ENCODE measurements around the gene MYO1B.

MYO1B gene

DNA sequence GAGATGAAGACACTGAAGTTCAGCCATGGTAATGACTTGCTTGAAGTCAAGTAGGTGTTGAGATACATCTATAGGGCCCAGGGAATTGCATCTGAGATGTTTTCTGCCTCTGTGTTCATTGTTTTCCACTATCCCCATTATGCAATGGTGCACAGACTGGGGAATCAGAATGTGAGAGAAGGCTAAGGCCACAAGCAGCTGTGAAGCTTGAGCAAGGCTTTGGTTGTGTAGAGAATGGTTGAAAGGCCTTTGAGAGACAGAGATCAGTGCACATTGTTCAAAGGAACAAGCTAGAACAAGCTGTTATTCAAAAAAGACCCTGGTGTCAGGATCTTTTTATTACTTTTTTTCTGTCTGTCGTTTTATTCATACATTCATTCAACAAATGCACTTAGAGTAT is 82.3 kb downstream of the MYO1B start:
- DNase-seq = no peak

DNA sequence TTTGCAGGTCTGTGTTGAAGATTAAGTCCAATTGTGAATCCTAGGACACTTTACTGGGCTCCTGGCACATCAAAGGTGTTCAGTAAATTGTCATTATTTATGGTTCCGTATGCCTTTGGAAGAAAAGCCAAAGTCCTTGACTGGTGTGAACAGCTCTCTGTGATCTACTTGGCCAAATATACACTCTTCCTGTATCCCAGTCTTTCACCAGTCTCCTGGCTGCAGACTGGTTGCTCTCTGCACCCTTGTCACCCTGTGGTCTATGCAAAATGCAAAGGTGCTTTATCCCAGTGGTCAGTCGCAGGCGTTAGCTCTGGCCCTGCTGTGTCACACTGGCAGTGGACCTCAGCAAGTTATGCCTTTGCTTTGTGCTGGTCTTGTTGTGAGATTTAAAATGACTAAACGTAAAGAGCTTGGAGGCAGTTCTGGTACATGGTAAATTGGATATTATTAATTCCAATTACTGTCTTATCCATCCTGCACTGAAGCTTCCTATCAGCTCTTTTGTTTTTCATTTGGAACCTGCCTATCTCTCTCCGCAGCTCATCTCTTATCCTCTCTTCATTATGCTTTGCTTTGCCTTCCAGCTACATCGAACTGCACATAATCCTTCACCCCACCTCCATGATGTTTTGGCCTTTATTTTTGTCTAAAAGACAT is 83.1 kb downstream of the MYO1B start:
- no peak for DNase-seq

DNA sequence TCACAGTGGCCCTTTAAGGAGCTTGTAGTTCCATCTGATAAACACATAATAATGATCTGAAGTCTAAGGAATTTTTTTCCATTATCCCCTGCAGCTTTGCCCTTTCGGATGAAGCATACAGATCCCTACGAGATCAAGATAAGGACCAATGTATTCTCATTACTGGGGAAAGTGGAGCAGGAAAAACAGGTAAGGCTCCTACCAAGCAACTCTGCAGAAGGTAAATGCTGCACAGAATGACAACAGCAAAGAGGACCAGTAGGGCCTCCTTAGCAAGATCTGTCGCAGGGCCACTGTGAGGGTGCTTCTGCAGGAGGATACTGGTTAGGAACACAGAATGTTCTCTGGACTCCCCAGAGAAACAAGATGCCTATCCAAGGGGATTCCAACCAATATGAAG is 84.6 kb downstream of the MYO1B start:
- DNase-seq = no peak

DNA sequence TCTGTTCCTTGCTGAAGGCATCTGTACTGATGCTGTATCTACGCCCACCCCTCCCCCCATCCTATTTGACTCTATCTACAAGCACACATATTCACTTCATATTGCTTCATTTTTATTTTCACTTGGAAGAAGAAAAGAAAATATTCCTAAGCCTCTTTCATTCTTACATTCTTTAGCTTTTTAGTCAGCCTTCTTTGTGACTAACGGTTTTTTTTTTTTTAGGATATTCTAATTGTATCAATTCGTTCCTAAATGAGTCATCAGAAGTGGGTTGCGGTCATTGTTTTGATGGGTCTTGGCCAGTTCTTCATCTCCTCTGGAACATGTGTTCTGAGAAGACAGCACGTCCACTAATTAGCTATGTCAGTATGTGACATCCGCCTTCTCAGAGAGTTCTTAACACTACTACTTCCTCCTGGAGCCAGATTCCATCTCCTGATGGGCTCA is 88.7 kb downstream of the MYO1B start:
- DNase-seq = no peak

DNA sequence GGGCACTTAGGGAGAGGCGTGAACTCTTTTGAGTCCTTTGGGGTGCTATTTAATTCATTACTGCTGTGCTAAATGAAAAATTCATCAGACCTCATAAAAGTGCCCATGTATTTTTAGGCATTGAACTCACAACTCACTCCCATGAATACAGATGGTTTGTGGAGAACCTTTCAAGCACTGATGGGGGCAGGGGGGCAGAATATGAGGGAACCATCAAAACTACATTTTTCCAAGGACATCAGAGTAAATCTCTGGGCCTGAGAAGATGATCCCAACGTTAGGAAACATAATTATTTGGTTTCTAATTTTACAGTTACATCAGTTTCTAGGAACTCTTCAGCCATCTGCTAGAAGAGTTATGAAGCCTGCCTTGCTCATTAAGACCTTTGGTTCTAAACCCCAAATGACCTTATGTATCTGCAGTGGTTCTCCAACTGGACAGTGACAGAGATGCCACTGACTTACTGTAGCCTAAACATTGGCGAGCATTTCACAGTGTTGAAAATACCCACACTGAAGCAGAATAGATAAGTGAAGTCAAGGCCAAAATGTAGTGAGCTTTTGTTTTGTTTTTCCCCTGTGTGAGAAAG is 90.8 kb downstream of the MYO1B start:
- DNase-seq = no peak

DNA sequence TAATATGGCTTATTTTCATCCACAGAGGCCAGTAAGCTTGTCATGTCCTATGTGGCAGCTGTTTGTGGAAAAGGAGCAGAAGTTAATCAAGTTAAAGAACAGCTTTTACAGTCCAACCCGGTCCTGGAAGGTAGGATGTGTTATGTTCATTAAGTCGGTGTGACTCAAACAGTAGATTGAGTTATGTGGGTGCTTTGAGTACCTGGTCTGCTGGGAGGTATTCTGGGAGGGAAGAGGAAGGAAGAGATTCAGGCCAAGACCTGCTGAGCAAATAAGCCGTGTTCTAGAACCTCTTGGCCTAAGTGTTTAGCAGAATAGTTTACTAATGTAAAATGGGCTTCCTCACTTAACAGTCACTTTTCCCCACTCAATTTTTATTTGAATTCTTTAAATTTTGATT is 96.2 kb downstream of the MYO1B start:
- DNase-seq = no peak

DNA sequence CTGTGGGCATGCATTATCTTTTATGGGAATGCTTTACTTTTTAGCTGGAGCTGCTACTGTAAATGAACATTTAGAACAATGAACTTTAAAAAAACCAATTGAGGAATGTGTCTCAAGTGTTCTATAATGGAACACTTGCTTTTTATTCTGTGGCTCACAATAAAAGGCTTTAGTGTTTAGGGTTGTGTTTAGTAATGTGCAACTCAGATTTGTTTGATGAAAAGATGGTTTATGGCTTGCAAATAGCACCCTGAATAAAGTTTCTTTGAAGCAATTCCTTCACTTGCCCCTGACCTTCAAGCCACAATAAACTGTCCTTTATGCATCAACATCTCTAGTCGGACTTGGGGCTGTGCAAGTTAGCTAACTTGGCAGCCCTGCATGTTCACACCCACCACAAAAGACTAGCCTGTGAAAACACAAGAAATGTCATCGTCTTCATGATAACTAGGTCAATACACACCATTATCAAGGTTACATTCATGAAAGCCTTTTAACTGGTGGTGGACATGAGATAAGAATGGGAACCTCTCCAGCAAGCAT is 98.7 kb downstream of the MYO1B start:
- no peak for DNase-seq

DNA sequence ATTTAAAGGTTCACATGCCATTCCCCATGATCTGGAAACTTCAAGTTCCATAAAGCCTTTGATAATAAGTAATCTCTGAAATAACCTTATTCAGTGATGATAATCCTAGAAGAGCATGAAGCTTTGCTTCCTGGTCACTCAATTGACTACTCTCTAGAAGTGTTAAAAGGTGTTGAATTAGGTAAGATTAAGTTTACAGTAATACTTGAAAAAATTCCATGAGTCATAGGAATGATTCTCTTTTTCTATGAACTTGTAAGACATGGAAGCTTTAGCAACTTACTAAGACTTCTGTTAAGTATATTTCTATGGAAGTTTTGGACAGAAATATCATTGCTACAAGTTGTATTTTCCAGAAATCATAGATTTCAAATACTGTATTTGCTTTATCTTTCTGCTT is 100.6 kb downstream of the MYO1B start:
- DNase-seq = no peak

DNA sequence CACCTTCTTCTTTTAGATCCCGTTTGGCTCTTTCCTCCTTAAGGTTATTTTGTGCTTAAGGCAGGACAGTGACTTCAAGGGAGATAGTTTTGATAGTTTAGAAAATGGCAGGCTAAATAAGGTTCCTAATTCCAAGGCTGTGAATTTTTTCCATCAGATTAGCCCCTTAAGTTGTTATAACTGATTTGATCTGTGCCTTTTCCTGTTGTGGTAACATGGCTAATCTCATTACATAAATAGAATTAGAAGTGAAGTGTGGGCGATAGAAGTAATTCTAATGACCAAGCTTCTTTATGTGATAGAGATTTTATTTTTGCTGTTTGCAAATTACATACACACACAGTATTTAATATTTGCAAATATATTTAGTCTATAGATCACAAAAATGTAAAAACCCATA is 102.0 kb downstream of the MYO1B start:
- no peak for DNase-seq

DNA sequence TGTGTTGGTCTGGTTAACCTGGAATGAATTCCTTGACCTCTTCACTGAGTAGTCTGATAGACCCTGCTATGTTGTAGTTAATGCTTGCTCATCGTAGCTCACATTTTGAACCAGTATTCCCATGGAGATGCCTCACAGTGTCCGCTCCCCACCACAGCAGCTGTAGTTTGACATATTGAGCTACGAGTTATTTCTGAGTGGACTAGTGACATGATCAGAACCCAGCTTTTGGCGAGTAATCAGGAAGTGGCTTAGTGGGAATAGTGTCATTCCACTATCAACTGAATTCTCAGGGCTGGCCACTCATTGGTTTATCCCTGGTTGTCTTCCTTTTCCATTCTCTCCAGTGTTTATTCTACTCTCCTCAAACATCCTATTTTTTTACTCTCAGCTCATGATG is 102.7 kb downstream of the MYO1B start:
- no peak for DNase-seq

DNA sequence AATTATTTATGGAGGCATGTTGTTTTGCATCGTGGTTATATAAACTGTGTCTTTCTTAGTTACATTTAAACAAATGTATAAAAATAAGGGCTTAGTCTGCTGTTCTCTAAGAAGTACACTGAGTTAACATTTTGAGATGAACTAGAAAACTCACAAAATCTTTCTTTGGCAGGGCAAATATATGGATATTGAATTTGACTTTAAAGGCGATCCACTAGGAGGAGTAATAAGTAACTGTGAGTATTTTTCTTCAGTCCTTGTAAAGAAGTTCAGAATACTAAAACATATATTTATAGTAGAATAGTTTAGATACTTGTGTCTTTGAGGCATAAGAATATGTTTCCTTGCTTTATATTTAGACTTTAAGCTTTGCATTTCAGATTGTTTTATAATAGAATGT is 104.8 kb downstream of the MYO1B start:
- no peak for DNase-seq

DNA sequence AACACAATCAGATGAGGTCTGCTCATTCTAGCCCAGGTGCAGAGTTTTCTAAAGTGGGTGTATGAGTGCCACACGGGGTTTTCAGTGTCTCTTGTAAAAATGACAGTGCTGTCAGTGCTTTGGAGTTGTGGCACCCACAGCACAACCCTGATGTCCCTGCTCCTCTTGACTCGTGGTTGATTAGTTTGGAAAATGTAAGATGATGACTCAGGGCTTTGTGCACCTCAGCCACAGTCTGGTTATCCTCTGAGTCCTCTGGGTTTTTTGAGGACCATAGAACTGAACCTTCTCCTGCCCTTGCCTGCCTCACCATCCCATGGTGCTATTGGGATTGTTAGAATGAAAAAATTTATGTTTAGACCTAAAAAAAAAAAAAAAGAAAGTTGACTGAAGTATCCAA is 105.6 kb downstream of the MYO1B start:
- DNase-seq = no peak

DNA sequence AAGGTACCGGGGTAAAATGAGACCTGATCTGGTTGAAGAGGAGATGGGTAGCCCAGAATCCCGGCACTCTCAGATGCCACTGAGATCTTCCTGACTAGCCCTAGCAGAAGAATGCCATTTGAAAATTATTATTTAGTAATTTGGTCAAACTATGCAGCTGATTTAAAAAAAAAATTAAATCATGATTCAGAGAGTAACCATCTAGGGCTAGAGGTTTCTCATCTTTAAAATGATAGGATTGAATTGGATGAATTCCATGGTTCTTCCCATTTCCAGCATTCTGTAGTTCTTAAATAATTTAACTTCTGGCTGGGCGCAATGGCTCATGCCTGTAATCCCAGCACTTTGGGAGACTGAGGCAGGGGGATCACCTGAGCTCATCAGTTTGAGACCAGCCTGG is 106.1 kb downstream of the MYO1B start:
- no peak for DNase-seq

DNA sequence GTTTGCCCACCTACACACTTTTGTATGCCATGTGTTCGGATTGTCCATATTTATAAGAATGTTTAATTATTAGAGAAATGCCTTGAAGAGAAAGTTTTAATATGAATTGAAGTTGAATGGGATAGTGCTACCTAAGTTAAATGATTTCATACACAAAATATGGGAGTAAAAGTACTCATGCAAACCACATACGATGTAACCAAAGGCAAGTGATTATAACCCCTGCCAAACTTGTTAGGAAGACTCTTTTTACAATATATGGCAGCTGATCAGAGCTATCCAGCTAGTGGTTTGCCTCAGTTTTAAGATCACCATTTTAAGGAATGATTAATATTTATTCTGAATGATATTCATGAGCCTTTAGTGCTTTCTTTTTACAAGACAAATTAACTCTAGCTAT is 106.7 kb downstream of the MYO1B start:
- no peak for DNase-seq

DNA sequence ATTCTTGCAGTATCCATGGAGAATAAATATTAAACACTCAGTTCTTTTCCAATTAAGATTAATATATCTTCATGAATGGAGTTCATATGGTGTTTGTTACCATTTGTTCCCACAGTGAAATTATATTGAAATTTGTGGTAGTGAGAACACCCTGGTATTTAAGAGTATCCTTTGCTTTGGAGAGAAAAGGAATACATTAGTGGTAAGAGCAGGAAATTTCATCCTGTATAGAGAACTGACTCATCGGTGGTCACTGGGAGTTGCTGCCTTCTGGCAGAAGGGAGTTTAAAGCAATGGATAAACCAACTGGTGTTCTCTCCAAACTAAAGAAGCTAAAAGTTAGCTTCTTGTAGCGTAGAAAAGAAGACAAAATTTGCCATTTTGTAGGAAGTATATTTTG is 107.3 kb downstream of the MYO1B start:
- DNase-seq = no peak

DNA sequence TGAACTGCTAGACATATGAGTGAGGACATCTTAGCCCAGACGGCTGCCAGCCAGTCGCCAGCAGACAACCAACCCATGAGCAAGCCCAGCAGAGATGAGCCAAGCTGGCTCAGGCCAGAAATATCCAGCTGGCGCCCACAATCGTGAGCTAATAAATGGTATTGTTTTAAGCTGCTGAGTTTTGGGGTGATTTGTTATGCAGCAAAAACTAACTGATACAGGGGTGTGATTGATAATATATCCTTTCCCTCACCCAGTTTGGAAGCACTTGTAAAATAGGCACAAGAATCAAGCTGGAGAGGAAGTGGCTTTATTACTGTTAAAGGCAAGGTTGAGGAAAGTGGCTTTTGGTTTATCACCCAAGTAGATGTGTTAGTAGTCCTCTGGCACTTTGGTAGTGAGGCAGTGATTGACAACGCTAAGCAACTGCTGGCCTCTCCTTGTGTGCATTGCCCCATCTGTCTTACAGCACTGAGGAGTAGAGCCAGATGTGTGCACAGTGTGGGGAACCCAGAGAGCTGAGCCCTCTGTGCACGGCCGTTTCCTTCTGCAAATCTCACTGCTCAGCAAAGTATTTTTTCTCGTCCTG is 110.1 kb downstream of the MYO1B start:
- no peak for DNase-seq

DNA sequence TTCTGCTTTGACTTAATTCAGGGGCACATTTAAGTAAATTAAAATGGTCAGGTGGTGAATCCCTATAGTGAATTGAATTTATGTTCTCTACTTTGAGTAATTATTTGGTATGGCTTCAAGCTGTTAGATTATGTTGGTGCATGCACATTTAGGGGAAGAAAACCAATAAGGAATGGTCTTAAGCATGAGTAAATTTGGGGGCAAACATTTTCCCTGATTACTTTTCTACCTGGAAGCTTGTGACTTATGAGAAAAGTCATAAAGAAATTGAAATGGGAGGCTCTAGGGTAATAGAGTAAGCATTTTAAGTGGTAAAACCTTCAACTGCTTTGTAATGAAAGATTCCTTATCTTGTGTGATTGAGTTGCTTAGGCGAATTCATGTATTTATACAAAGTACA is 112.5 kb downstream of the MYO1B start:
- no peak for DNase-seq

DNA sequence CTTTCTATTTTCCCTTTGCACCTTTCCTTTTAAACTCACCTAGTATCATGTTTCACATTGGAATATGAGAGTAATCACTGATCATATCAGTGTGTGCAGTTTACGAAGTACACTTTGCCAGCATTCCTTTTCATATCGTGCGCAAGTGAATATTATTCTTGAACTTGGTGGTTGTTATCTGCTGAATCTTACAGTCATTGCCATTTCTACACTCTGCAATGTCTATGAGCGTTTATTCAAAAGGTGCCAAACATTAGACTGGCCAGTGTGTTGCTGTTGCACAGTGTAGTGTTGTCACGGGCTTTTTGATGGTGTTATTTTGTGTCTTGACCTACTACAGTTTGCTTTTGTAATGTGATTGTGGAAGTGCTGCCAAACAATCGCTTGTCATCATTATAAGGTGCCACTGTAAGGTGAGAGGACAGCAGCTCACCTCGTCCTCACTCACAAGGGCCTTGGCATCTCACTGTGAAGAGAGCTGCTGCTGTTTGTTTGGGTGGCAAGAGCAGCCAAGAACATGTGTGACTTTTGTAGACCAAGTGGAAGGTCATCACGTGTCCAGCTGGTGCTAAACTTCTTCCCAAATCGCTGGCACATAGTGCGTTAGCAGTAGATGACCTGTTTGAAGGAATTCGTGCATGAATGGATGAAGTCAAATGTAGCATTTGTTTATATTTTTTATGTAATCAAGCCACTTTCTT is 113.3 kb downstream of the MYO1B start:
- peak; percentile 29 for DNase-seq

DNA sequence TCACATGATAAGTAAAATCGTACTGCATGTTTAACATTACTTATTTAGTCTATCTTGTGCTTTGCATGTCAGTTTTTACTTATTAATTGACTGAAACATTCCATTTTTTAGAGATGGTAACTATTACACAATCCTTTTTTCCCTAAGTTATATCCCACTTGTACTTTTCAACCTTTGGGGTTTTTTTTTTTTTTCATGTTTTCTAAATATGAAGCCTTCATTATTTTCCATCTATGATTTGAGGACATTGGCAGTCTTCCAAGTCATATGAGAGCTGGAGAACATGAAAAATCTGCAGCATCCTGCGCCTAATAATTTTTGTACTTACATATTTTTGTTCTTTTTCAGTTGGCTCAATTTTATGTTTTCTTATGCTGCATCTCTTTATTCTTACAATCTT is 113.9 kb downstream of the MYO1B start:
- no peak for DNase-seq

DNA sequence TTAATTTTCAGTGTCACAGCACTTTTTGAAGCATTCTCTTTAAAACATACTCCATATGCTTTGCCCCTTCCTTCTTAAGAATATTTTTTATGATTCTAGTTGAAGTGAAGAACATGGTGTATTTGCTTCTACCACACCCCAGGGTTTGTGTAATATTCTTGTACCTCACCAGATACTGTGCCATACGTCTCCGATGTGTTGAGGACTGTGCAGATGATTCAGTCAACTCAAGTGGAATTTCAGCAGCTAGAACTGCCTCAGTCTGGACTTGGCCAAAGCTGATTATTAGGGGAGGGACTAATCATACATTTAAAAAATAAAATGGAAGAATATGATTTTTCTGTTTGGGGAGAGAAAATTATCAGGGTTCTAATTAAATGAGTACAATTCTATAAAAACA is 115.7 kb downstream of the MYO1B start:
- DNase-seq = no peak

DNA sequence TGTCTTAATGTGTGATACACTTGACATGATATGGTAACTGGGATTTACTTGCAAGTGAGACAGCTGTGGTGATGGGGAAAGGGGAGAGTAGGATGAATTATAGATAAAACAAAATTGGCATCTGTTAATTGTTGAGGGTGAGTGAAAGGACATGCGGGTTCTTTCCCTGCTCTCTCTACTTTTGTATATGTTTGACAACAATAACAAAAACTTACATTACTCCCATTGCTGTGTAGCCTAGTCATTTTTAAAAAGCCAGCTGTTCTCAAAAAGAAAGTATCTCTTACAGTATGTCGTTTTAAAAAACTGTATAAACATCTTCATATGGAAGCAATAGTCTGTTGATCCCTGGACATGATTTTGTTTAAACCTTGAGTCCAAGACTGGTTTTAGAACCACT is 117.6 kb downstream of the MYO1B start:
- DNase-seq = no peak

DNA sequence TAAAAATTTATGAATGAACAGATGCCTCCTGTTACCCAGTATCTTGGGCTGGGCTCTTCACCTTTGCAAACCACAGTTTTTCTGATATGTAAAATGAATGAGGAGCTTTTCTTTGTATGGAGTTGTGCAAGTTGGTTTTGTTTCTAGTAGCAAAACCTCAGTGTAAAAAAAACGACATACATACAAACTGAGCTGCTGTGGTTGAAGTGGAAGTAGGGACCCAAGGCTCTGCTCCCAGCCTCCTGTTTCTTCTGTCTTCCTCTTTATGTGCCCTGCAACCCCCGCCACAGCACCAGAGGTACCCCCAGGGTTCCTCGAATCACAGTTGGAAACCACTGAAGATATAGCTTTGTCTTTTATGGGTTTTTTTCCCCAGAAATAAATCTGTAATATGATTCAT is 118.1 kb downstream of the MYO1B start:
- no peak for DNase-seq

DNA sequence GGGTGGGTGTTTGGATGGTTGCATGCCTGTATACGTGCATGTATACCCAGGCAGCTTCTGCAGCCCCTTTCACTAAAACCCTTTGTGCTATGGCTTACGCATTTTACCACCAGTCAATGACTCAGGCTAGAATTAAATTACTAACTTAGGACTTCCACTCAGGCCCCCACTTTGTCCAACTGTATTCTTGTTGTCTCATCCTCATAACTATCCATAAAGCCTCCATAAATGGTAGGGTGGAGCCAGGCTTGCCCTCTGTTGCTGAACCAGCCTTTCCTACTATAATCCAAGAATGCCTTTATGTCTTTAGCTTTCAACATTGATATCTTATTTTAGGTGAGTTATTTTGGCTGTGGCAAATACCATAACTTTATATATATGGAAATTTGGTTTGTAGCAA is 119.9 kb downstream of the MYO1B start:
- DNase-seq = no peak

DNA sequence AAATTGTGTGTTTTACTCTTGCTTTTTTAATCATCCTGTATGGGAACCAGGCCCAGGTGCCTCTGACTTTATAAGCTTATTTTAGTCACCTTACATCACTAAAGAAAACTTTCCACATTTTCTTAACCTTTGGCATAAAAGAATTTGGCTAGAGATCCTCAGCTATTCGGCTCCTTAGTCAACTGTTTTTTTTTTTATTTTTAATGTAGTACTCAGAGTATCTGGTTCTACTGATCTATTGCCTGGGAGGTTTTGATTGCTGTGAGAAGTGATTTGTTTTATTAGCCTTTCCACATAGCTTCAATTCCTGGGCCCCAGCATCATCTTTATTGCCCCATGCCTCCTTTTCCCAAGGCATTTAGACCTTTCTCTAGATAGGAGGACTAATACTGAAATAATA is 121.0 kb downstream of the MYO1B start:
- DNase-seq = no peak

All from NCI-H510A treated with DMSO at 0.1 percent for 48 hours (cell line).